C4-2B (cell line): ENCODE results near the gene ZNF747.

Experiments
- ZFX ChIP-seq: fragments of 450-650 bp; IDR thresholded peaks from 2 replicates; pipeline ENCODE4 v1.6.1; 2017
- TF ChIP-seq, protein P1 (sequence below): fragments of 450-650 bp; conservative IDR thresholded peaks from 2 replicates; pipeline ENCODE4 v1.5.1; 2017; ENCODE audit warnings: mild to moderate bottlenecking

- TF ChIP-seq, protein P1, sequence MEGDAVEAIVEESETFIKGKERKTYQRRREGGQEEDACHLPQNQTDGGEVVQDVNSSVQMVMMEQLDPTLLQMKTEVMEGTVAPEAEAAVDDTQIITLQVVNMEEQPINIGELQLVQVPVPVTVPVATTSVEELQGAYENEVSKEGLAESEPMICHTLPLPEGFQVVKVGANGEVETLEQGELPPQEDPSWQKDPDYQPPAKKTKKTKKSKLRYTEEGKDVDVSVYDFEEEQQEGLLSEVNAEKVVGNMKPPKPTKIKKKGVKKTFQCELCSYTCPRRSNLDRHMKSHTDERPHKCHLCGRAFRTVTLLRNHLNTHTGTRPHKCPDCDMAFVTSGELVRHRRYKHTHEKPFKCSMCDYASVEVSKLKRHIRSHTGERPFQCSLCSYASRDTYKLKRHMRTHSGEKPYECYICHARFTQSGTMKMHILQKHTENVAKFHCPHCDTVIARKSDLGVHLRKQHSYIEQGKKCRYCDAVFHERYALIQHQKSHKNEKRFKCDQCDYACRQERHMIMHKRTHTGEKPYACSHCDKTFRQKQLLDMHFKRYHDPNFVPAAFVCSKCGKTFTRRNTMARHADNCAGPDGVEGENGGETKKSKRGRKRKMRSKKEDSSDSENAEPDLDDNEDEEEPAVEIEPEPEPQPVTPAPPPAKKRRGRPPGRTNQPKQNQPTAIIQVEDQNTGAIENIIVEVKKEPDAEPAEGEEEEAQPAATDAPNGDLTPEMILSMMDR: no peak
- TF ChIP-seq ZFX: no peak
These were observed 2.1 kb downstream of the ZNF747 start for GRCh38 chr16:30532285-30533145.
